HG02852 (cell line): Measurements from ENCODE around the gene U2AF1L4.

Source experiments
- ATAC-seq: cut with Tn5 transposase; IDR thresholded peaks from one replicate; pipeline ENCODE4 v1.9.1; 2021; ENCODE audit warnings: mild to moderate bottlenecking, moderate library complexity; ENCODE audit not compliant: unreplicated experiment

The U2AF1L4 gene

GRCh38 chr19:35742121-35742724 lies 3.0 kb downstream of the U2AF1L4 start, which contains the start of gene IGFLR1:
Gene IGFLR1, minus strand, starts transcription at chr19:35742452. Its CDS starts 1,272 bp downstream, at chr19:35741180.
- ATAC-seq = no peak

DNA sequence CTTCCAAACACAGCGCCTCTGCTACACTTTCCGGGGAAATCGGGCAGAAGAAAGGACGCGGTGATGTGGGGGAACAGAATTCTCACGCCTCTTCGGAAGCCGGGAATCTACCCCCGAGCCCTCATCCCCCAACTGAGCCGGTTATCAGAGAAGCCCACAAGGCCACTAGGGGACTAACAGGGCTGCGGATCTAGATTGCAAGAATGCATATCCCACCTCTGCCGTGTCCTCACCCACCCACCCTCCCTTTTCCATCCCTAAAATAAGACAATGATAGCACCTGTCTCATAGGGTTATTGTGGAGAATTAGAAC lies 4.1 kb downstream of the U2AF1L4 start:
- ATAC-seq = no peak

DNA sequence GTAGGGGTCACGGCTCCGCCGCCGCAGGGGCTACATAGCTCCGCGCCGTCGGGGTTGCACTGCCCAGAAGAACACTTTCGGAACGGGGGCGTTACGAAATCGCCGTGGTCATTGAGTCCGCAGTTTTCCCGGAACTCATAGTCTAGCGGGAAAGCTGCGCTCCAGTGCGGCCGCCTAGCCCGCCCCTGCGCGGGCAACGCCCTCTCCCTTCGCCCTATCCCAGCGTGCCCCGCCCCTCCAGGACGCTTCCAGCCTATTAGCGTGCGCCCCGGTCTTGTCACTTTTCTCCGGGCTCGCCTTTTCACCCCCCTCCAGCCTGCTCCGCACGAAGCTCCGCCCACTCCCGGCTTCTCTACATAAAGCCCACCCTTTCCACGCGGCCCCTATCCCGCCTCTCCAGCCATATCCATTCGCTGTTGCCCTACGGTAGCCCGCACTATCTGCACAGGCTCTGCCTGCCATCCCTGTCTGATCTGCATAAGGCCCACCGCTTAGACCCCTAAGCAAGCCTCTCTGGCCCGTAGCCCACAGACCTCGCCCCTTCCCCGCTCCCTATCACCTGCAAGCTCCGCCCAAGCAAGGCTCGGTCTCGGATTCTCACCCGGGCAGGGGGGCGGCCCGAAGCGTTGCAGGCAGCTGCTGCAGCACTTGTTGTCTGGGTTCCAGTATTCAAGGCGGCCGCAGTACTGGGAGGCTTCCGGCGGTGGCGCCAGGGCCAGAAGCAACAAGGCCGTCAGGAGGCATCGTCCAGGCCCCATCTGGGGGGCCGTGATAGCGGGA lies 4.6 kb downstream of the U2AF1L4 start:
- ATAC-seq = peak; percentile 56

DNA sequence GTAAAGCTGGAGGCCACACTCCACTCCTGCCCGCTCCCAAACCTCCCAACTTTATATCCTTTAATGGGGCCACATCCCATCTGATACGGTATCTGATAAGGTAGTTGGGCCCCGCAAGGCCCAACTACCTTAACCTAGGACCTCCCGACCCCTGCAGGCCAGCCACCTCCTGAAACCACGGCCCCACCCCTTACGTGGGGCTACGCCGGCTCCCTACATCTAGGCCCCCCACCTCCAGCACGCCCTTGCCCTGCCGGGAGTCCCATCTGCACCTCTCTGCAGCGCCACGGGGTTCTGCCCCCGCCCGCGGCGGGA lies 5.2 kb downstream of the U2AF1L4 start:
- no peak for ATAC-seq

DNA sequence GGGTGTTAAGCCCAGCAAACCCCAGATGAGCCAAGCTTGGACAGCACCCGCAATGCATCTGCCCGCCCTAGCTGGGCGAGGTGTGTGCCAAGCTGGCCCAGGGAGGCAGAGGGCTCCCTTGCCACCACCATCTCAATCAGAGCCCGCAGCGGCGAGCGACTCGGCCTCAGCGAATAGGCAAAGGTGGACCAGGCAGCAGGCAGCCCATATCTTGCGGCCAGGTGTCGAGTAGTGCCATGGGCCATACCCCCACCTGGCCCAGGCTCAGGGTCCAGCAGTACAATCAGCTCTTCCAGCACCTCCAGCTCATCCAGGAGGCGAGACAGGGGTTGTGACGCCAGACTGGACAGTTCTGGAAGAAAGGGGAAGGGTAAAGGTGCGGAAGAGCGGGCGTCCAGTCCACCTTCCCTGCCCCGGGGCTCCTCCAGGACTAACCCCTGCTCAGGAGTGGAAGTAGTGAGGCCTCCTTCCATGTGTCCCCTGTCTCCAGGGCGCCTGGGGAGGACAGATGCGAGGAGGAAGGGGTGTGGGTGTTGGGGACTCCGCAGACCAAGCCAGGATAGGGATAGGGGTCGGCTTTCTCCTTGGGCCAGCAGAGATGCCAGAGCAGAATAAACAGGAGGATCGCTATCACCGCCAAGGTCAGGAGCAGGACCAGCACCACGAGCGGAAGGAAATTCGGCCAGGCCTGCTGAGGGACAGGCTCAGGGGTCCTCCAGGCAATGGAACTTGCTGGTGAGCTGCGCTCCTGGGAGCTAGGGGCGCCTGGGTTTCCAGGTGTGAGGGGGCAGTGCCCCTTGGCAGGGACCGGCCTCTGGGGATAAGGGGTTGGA lies 5.7 kb downstream of the U2AF1L4 start:
- ATAC-seq = no peak

- no peak for ATAC-seq
Observed at GRCh38 chr19:35738887-35739229, 6.4 kb downstream of the U2AF1L4 start.

GRCh38 chr19:35738021-35738886 lies 7.0 kb downstream of the U2AF1L4 start:
- no peak for ATAC-seq

- no peak for ATAC-seq
Observed at GRCh38 chr19:35736913-35737886, 8.0 kb downstream of the U2AF1L4 start.

DNA sequence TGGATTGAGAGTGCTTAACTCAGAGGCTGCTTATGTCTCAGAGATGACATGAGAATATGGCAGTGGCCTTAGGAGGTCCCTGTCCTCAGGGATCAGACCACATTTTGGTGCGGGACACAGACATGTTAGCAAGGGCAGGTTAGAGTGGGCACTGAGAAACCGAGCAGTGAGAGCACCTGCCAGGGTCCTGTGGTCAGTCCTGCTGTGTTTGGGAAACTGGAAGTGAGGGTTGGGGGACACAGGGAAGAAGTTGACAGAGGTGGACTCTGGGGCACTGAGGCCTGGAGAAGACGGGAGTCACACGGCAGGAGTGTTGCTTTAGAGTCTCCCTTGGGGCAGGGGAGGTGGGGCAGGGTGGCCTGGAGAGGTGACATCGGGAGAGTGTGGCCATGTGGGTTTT lies 10.3 kb downstream of the U2AF1L4 start:
- ATAC-seq = no peak

DNA sequence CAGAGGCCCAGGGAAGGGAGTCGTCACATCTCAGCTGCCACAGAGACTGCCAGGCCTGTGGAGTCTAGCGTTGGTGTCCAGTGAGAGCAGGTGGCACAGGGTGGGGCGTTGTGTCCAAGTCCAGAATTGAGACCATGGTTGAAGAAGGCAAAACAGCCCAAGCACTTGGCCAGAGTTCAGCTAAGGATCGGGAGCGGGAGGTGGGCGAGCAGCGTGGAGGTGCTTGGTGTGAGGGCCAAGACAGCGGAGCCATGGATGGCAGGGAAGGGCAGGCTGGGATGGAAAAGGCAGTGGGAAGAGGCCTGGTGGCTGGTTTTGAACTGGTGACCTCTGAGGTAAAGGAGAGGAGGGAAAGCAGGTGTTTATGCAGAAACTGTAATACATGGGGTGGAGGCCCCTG lies 10.9 kb downstream of the U2AF1L4 start:
- no peak for ATAC-seq

- ATAC-seq = no peak
Observed at GRCh38 chr19:35733180-35734125, 11.8 kb downstream of the U2AF1L4 start.

DNA sequence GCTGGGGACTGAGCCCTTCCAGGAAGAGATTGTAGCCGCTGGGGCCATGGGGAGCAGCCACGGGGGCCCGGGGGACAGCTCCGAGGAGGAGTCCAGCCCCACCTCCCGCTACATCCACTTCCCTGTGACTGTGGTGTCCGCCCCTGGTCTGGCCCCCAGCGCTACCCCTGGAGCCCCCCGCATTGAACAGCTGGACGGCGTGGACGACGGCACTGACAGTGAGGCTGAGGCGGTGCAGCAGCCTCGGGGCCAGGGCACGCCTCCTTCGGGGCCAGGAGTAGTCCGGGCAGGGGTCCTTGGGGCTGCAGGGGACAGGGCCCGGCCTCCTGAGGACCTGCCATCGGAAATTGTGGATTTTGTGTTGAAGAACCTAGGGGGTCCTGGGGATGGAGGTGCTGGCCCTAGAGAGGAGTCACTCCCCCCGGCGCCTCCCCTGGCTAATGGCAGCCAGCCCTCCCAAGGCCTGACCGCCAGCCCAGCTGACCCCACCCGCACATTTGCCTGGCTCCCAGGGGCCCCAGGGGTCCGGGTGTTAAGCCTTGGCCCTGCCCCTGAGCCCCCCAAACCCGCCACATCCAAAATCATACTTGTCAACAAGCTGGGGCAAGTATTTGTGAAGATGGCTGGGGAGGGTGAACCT lies 12.6 kb downstream of the U2AF1L4 start:
- ATAC-seq = no peak

DNA sequence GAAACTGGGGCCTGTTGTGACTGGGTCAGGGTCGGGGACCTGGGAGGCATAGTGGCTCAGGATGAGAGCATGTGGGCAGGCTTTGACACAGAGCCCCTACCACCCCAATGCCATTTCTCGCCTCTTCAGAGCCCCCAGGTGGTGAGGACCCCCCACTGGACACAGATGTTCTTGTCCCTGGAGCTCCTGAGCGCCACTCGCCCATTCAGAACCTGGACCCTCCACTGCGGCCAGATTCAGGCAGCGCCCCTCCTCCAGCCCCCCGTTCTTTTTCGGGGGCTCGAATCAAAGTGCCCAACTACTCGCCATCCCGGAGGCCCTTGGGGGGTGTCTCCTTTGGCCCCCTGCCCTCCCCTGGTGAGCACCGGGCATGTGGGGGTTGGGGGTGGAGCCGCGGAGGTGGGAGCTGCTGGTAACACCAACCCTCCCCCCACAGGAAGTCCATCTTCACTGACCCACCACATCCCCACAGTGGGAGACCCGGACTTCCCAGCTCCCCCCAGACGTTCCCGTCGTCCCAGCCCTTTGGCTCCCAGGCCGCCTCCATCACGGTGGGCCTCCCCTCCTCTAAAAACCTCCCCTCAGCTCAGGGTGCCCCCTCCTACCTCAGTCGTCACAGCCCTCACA lies 13.3 kb downstream of the U2AF1L4 start:
- ATAC-seq = no peak

DNA sequence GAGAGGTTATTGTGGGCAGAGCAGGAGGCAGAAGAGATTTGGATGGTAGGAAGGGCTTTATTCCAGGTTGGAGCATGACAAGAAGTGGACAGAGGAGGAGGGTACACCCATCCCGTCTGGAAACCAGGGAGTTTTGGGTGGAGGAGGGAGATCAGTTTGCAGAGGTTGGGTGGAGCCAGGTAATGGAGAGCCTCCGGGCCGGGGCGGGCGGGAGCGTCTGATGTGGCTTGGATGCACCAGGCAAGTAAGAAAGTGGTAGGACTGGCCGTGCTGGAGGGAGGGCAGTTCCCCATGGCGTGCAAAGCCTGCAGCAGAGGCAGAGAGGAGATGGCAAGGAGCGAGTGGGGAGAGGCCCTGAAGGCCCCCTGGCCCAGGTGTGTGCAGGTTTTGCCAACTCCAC lies 13.9 kb downstream of the U2AF1L4 start:
- no peak for ATAC-seq

GRCh38 chr19:35730326-35730725 lies 14.9 kb downstream of the U2AF1L4 start:
- ATAC-seq = no peak

GRCh38 chr19:35729763-35730162 lies 15.5 kb downstream of the U2AF1L4 start:
- ATAC-seq = no peak

DNA sequence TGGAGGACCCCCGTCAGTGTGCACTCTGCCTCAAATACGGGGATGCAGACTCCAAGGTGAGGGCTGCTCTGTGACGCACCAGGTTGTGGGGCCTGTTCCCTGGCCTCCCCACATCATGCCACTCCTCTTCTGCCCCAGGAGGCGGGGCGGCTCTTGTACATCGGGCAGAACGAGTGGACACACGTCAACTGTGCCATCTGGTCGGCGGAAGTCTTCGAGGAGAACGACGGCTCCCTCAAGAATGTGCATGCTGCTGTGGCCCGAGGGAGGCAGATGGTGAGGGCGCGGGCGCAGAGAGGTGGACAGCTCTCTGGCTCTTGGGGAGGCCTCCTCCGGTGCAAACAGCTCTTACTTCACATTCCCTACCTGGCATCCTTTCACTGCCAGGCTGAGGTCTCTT lies 16.2 kb downstream of the U2AF1L4 start:
- ATAC-seq = no peak
